H1 (cell line): ENCODE measurements around the gene ADAMTS13.

Experiments used
- CBX8 ChIP-seq: fragments of 300-800, 300-1000 bp; sonication (generic); IDR thresholded peaks from 2 replicates; pipeline ENCODE4 v1.7.1; 2016; ENCODE audit warnings: low read depth, low read length, borderline replicate concordance
- EGR1 ChIP-seq: IDR thresholded peaks from 2 replicates; pipeline ENCODE4 v1.6.1; 2011; ENCODE audit warnings: low read depth, low read length, borderline replicate concordance
- EP300 ChIP-seq, 2 experiments: IDR thresholded peaks; 1 replicate in 1 of 2; 2 replicates in 1 of 2; pipeline ENCODE4 v1.6.1; 2011 to 2012; ENCODE audit warnings: low read depth in 2 of 2, low read length in 2 of 2, mild to moderate bottlenecking in 2 of 2, borderline replicate concordance in 1 of 2, inconsistent platforms in 1 of 2, moderate library complexity in 1 of 2
- GABPA ChIP-seq: IDR thresholded peaks from 2 replicates; pipeline ENCODE4 v1.6.1; 2011; ENCODE audit warnings: mild to moderate bottlenecking, low read length, moderate library complexity, borderline replicate concordance; ENCODE audit not compliant: insufficient read depth
- HDAC2 ChIP-seq, 2 experiments: fragments of 300-600 bp in 1 of 2; sonication (generic) in 1 of 2; IDR thresholded peaks; 2 replicates each; pipeline ENCODE4 v1.6.1; 2011 to 2012; ENCODE audit warnings: low read depth in 2 of 2, low read length in 2 of 2, mild to moderate bottlenecking in 2 of 2, moderate library complexity in 2 of 2, borderline replicate concordance in 1 of 2, inconsistent platforms in 1 of 2
- KDM5A ChIP-seq: fragments of 200-600 bp; IDR thresholded peaks from 2 replicates; pipeline ENCODE4 v1.7.1; 2012; ENCODE audit warnings: mild to moderate bottlenecking, low read length, inconsistent platforms, mixed read lengths
- MAFK ChIP-seq: IDR thresholded peaks from 2 replicates; pipeline ENCODE4 v1.6.1; 2012; ENCODE audit warnings: low read depth, mild to moderate bottlenecking, improper control_type of control experiment, low read length
- POLR2A ChIP-seq, 2 experiments: IDR thresholded peaks; 1 replicate in 1 of 2; 2 replicates in 1 of 2; pipeline ENCODE4 v1.6.1; 2011; ENCODE audit warnings: low read depth in 2 of 2, low read length in 2 of 2, mild to moderate bottlenecking in 2 of 2; ENCODE audit errors: control extremely low read depth in 1 of 2
- POLR2AphosphoS5 ChIP-seq: IDR thresholded peaks from 2 replicates; pipeline ENCODE4 v1.6.1; 2011; ENCODE audit warnings: low read depth, low read length
- SUZ12 ChIP-seq: fragments of 200-600 bp; sonication (generic); IDR thresholded peaks from 2 replicates; pipeline ENCODE4 v1.6.1; 2012; ENCODE audit warnings: mild to moderate bottlenecking, inconsistent platforms, low read length, moderate library complexity, mixed read lengths
- TF ChIP-seq, protein P1 (sequence below): IDR thresholded peaks from 2 replicates; pipeline ENCODE4 v1.6.1; 2011; ENCODE audit warnings: low read length, improper control_type of control experiment
- TF ChIP-seq, protein P2 (sequence below), 3 experiments: IDR thresholded peaks; 1 replicate in 2 of 3; 2 replicates in 1 of 3; pipeline versions ENCODE4 v1.5.1 to v1.6.1; 2011; ENCODE audit warnings: low read length in 3 of 3, mild to moderate bottlenecking in 3 of 3, inconsistent platforms in 2 of 3, low read depth in 1 of 3, moderate library complexity in 1 of 3; ENCODE audit not compliant: insufficient read depth in 1 of 3; ENCODE audit errors: control extremely low read depth in 1 of 3
- TF ChIP-seq, protein P3 (sequence below): IDR thresholded peaks from 2 replicates; pipeline ENCODE4 v1.6.1; 2012; ENCODE audit warnings: inconsistent platforms
- TF ChIP-seq, protein P4 (sequence below): IDR thresholded peaks from 2 replicates; pipeline ENCODE4 v1.6.1; 2012; ENCODE audit warnings: low read length, inconsistent platforms

DNA sequence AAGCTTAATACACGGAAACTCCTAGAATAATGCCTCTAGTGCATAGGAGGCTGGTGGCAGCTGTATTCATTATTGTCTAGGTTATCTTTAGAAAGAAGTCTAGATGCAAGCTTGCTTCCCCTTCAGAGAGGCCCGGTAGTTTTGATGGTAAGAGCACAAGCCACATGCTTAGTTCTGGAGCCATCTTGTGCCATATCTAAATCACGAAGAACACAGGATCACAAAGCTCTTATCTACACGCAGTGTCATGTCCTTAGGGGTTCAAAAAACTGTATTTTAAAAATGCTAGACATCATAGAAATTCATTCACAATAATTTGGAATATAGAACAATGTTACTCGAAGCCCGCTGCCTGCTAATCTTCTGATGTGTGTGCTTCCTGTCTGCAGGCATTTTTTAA, 43.8 kb downstream of the ADAMTS13 start:
- TF ChIP-seq, protein P1, sequence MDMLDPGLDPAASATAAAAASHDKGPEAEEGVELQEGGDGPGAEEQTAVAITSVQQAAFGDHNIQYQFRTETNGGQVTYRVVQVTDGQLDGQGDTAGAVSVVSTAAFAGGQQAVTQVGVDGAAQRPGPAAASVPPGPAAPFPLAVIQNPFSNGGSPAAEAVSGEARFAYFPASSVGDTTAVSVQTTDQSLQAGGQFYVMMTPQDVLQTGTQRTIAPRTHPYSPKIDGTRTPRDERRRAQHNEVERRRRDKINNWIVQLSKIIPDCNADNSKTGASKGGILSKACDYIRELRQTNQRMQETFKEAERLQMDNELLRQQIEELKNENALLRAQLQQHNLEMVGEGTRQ = no peak
- TF ChIP-seq, protein P2, sequence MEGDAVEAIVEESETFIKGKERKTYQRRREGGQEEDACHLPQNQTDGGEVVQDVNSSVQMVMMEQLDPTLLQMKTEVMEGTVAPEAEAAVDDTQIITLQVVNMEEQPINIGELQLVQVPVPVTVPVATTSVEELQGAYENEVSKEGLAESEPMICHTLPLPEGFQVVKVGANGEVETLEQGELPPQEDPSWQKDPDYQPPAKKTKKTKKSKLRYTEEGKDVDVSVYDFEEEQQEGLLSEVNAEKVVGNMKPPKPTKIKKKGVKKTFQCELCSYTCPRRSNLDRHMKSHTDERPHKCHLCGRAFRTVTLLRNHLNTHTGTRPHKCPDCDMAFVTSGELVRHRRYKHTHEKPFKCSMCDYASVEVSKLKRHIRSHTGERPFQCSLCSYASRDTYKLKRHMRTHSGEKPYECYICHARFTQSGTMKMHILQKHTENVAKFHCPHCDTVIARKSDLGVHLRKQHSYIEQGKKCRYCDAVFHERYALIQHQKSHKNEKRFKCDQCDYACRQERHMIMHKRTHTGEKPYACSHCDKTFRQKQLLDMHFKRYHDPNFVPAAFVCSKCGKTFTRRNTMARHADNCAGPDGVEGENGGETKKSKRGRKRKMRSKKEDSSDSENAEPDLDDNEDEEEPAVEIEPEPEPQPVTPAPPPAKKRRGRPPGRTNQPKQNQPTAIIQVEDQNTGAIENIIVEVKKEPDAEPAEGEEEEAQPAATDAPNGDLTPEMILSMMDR (IDR thresholded peaks at IDR 0.05; ENCODE audit: control extremely low read depth in 1 of 3, insufficient read depth in 1 of 3, low read depth in 1 of 3, low read length in 3 of 3) = no peak
- TF ChIP-seq POLR2A (IDR thresholded peaks at IDR 0.05; ENCODE audit: control extremely low read depth in 1 of 2, low read depth in 2 of 2, low read length in 2 of 2) (no peak), GABPA (no peak), SUZ12 (no peak), EGR1 (no peak), KDM5A (no peak), CBX8 (no peak), POLR2AphosphoS5 (no peak), MAFK (no peak), EP300 (IDR thresholded peaks at IDR 0.05; ENCODE audit: borderline replicate concordance in 1 of 2, low read depth in 2 of 2, low read length in 2 of 2) (no peak), HDAC2 (IDR thresholded peaks at IDR 0.05; ENCODE audit: borderline replicate concordance in 1 of 2, low read depth in 2 of 2, low read length in 2 of 2) (no peak)
- TF ChIP-seq, protein P3, sequence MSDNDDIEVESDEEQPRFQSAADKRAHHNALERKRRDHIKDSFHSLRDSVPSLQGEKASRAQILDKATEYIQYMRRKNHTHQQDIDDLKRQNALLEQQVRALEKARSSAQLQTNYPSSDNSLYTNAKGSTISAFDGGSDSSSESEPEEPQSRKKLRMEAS = no peak
- TF ChIP-seq, protein P4, sequence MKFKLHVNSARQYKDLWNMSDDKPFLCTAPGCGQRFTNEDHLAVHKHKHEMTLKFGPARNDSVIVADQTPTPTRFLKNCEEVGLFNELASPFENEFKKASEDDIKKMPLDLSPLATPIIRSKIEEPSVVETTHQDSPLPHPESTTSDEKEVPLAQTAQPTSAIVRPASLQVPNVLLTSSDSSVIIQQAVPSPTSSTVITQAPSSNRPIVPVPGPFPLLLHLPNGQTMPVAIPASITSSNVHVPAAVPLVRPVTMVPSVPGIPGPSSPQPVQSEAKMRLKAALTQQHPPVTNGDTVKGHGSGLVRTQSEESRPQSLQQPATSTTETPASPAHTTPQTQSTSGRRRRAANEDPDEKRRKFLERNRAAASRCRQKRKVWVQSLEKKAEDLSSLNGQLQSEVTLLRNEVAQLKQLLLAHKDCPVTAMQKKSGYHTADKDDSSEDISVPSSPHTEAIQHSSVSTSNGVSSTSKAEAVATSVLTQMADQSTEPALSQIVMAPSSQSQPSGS = no peak
